Ramos (cell line): ENCODE results near the gene CHI3L1.

Source experiments
- in situ Hi-C: fragments of 300-500 bp; cut with MboI; formaldehyde crosslinking; loops from one replicate; pipeline ENCODE4 v1.14.3; 2022; ENCODE audit warnings: low sequenced_read_pairs; ENCODE audit not compliant: unreplicated experiment

CHI3L1 gene

DNA sequence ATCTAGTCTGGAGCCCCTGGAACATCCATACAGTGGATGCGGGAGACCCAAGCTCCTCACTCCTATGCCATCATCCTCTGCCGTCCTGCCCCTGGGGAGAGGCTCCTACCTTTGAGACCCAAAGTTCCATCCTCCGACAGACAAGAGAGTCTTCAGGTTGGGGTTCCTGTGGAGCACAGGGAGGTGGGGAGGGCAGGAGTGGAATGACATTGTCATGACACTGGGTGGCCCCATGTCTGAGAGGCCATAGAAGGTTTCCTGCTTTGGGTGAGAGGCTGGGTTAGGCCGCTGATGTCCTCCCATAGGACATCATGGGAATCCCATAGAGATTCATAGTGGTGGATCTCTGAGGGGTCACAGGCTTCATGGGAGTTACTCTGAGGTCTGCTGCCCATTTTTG, 2.0 kb downstream of the CHI3L1 start:
- in situ Hi-C loops = no loop called here

DNA sequence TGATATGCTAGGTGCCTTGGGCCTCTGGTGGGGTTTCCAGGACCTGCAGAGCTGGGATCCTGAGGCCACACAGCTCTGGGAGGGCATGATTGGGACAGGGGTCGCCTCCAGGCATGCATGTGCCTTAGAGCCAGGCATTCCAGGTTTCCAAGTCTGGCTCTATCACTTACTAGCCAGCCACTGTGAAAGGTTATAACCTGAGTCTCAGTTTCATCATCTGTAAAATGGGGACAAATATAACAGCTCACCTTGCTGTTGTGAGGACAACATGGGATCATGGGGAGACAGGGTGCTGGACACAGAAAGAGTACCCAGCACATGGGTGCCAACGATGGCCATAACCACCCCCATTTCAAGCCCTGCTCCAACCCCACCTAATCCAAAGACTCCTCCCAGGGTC, 2.7 kb downstream of the CHI3L1 start:
- in situ Hi-C loops = no loop called here

DNA sequence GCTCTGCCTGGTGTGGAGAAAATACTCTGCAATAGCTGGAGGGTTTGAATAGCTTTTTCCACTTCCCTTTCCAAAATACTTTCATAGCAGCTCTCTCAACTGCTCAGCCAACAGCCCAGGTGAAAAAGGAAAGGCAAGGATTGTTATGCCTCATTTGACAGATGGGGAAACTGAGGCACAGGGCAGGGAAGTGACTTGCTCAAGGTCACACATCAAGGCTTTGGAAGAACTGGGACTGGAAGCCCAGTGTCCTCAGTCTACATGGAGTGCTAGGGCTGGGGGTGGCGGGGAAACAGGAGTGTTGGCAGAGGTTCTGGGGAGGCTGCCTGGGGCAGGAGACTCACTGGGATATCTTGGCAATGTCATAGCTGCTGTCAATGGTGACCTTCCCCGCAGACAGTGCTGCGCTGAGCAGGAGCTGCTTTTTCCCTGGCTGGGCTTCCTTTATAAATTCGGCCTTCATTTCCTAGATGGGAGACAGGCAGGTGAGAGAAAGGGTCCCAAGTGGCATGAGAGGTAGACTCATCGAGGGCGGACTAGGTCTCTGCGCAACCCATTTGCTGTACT, 4.0 kb downstream of the CHI3L1 start:
- in situ Hi-C loops = no loop called here

DNA sequence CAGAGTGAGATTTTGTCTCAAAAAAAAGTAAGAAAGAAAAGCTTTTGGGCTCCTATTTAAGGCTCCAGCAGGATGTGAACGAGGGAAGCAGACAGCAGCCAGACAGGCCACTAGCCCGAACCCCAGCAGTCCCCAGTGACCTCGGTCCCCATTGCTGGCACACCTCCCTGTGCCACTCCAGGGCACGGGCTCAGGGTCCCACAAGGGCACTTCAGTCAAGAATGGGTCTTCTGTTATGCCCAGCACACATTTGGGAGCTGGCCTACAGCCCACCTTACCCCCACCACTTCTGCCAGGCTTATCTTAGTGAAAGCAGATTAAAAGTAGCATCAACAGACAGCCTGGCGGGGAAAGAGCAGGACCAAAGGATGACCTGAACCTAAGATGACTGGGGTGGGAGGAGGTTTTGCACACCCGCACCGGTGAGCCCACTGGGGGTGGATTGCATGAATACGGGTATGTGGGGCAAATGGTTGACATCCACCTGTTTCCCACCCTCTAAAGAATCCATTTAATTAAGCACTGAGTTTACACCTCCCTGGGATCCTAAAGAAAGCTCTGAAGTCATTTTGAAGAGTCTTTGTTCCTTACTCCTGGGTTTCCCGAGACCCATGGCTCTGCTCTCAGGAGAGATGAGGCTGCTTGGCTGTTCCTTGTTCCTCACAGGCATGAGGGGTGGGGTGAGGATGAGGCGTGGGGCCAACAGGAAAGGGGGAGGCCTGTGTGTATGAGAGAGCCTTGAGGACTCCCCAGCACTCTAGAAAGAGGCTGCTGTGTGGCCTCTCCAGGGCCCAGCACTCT, 4.7 kb downstream of the CHI3L1 start:
- in situ Hi-C loops = no loop called here

DNA sequence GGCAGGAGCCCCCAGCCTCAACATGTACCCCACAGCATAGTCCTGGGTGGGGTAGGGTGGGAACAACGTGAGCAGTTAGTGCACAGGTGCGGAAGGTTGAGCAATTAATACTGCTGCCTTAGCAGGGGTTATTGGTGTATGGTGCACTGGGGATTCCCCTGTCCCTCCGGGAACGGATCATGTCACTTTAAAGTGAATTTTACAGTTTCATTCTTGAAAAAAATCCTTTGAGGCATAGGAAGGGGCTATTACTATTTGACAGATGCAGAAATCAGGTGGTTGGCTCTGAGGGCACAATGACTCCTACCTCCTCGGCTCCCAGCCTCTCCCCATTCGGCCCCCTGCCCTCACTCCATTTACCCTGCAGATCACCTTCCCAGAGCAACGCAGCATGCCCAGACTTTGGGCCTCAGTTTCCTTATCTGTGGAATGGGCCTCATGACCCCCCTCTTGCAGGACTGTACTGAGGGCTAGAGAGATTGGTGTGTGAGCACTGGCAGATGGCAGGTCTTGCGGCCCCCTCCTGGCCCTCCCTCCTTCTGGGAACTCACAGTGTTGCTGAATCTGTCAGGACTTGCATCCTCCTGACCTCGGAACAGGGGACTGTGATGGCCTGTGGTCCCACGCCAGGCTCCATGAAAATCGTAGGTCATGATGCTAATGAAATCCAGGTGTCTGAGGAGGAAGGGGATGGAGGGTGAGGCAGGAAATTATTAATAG, 5.7 kb downstream of the CHI3L1 start:
- in situ Hi-C loops = no loop called here

DNA sequence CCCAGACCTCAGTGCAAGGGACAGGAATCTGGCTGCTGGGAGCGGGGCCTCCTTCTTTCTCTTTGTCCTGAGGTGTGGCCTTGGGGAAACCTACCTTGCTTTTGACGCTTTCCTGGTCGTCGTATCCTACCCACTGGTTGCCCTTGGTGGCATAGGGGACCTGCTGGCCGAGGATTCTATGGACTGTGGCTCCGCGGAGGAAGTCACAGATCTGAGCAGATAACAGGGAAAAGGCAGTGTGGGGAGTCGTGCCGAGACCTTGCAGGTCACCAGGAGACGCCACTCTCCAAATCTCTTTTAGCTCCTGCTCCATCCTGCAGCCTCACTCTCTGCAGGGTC, 6.9 kb downstream of the CHI3L1 start:
- in situ Hi-C loops = no loop called here

DNA sequence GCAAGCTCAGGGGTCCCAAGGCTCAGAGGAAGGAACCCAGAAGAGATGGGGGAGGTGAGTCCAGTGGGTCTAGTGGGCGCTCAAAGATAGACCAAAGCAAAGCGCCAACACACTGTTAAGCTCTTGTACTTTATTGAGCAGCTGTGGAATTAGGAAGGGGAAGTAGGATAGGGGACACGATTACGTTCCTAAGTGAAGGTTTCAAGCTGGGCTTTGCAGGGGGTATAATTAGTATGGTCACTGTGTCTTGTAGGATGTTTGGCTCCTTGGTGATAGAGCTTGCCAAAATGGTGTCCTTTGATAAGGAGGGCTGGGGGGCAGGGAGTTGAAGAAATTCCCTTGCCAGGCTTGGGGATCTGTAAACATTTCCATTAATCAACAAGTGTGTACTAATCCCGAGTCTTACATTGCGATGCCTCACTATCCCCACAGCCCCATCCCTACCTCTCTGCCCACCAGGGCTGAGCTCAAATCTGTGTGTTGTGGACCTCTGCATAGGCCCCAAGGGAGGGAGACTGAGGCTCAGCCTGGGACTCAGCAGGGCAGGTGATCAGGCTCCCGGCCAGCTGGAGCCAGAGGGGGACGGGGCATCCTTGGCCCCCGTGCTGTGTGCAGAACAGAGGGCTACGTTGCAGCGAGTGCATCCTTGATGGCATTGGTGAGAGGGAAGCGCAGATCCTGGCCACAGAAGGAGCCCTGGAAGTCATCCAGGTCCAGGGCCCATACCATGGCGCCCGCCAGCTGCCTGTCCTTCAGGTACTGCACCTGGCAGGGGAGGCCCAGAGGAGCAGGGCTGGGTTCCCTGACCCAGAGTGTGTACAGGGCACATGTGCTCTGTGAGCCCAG, 7.5 kb downstream of the CHI3L1 start:
- in situ Hi-C loops = no loop called here

DNA sequence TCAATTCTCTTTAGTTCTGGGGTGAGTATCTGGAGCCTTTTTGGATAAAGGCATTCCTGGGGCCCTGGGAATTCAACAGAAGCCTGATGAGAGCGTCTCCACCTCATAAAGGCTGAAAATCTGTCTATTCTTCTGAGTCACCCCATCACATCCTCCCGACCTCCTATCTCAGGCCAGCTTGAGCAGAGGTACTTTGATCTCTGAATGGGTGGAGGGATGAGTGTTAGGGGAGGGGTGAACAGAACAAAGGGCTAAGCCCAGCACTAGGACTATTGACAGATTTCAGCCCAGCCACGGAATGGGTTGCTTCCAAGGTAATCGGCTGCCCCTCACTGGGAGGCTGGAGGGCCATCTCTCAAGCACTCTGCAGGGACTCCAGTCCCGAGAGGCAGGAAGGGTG, 8.4 kb downstream of the CHI3L1 start:
- in situ Hi-C loops = no loop called here

DNA sequence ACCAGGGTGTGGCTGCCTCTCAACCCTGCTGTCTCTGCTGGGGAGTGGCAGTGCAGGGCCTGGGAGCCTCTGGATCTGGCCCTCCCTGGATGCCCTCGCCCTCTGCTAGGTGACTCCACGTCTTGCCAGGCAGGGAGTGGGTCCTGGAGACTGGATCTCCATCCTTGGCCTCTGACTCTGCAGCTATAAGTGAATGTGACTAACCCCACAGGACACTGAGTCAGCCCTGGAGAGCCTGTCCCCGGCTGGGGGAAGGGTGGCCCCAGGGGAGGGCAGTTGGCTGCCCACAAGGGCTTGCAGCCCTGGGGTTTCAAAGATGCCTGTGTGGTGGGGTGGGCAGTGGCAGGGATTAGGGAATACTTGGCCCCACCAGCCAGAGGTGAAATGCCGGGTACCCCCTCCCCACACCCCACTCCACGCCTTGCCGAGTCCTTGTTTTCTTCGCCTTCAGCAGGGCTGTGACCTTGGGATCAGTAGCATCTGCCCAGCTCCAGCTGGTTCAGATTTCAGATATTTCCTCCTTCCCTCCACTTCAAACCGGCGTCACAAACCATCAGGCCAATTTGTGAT, 8.9 kb downstream of the CHI3L1 start:
- in situ Hi-C loops = no loop called here

DNA sequence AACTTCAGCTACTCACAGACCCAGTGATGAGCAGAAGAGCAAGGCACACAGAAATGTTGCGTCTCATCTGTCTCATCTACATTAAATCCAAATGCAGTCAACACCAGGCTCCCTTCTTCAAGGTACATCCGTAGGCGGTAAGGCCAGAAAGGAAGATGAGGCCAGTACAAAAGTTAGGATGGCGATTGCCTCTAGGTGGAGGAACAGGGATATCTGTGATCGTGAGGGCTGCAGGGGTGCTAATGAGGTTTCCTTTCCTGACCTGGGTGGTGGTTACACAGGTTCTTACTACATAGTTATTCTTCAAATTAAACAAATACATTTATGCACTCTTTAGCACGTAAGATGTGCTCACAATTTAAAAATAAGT, 9.5 kb downstream of the CHI3L1 start:
- in situ Hi-C loops = no loop called here

DNA sequence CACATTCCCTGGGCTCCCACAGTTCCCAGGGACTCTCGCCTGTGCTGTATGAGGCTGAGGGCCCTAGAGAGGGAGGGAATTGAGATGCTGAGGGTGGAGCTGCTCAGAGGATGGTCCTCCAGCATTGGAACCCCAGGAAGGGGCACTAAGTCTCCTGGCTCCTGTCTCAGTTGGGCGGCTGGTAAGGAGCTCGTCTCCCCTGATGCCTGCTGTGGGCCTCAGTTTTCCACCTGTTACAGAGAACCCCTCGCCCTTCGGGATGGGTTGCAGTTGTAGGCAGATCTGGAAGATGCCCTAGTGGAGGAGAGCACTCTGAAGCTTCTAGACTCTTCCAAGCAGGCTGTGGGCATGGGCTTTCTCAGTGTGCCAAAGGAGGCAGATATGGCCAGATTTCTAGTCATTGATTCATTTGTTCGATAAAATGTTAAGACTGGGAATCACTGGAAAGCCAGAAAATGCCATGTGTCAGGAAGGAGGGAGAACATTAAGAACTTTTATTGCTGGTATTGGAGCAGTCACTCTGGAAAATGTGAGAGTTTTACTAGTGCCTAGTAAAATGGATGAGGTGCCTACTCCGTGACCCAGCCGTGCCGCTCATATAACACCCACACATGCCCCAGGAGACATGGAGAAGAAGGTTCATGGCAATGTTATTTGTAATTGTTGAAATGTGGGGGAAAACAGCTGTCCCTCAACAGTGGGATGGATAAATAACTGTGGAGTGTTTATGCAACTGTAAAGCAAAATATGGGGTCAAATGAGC, 10.1 kb downstream of the CHI3L1 start:
- in situ Hi-C loops = no loop called here

DNA sequence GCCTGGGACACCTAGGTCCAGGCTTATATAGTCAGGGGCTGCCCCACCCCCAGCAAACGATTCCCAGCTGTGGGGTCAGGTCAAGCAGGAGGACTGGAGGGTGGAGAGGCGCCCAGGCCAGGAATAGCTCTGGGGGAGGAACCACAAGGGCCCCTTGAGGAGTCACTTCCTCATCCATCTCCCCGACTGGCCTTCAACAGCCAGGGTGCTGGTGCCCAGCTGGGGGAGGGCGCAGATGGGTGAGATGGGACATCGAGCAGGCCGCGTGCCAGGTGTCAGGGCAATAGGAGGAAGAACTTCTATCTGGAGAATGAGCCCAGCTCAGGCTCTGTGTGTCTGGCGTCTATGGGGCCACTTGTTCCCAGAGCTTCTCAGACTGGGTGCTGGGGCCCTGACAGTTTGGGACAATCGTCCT, 10.7 kb downstream of the CHI3L1 start:
- in situ Hi-C loops = no loop called here

DNA sequence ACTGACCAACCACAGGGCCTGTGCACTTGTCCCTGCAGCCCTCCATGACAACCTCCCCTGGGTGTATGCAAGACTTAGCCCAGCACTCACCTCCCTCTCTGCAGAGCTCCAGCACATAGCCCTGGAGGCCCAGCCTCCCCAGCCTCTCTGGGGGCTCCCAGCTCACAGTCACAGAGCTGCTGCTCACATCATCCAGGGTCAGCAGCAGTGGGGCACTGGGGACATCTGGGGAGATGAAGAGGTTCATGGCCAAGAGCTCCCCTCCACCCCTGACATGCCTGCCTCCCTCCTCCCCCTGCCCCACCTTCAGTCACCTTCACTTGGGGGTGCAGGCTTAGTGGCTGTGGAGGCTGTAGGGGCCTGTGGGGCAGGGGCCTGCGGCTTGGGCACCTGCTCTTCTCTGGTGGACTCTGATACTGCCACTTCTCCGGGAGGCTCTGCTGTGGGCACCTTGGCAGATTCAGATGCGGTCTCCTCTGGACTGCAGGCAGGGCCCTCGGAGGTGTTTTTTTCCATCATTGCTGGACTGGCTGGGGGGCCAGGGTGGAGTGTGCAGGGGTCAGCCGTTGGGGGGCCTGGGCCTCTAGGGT, 11.2 kb downstream of the CHI3L1 start, which contains the start of gene MYBPH:
Gene MYBPH, minus strand, starts transcription at position 590 of the 590 bp plus-strand sequence. Its CDS starts 71 bp downstream, at position 519.
- in situ Hi-C loops = no loop called here

DNA sequence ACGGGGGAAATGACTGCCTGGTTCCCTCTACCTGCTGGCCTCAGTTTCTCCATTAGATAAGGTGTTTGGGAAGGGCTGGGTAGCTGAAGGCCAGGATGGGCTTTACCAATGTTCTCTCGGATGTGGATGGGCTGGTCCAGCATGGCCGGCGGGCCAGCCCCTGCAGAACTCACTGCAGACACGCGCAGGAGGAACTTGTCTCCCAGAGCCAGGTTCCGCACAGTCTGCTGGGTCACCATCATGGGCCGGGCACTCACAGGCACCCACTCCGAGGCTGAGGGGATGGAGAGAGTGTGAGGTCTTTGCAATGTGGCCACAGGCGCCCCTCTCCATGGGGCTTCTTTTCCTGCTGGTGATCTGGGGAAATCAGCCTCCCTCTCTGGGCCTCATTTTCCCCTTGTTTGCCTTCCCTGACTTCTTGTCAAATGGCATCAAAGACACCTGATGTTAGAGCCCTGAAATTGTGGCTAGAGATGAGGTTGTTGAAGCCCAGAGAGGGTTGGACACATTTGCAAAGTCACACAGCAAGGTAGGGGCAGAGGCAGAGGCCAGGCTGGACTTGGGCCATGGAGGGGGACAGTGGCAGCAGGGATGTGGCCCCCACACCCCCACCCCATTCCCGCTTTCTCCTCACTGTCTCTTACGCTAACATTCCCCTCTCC, 12.0 kb downstream of the CHI3L1 start:
- in situ Hi-C loops = no loop called here

DNA sequence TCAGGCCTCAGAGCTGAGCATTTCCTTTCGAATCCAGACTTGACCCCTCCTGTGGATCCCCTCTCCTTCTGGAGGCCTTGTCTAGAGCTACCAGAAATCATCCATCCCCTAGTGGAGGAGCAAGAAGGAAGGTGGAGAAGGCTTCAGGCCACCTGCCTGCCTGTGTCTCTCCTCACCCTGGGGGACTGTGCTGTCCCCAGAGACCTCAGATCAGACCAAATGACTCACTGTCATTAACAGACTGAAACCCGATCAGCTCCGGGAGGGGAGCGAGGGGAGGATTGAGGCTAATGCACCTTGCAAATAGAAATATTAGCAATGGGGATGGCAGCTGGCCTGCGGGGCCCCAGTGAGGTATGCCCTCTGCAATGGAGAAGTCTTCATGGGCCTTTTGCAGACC, 12.9 kb downstream of the CHI3L1 start:
- in situ Hi-C loops = no loop called here

DNA sequence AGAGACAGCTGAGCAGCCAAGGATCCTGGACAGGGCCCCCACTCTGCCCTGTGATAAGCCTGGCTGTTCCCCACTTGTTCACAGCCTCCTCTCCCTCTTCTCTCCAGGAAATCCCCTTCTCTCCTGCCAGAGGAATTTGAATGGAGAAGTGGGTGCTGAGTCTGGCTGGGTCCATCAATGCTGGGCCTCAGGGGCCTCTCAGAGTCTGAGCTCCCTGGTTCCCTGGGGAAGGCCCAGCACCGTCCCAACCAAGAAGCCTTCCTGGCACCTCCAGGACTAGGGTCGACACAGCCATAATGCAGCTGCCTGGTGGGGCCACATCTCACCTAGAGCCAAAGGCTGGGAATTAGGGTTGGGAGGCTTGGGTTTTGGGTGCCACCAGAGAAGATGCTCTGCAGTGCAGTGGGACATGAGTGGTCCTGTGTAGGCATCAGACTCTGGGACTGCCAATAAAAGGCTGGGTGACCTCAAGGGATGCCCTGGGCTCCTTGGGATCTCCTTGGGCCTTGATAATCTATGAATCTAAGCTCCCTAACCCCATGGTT, 13.4 kb downstream of the CHI3L1 start:
- in situ Hi-C loops = no loop called here

DNA sequence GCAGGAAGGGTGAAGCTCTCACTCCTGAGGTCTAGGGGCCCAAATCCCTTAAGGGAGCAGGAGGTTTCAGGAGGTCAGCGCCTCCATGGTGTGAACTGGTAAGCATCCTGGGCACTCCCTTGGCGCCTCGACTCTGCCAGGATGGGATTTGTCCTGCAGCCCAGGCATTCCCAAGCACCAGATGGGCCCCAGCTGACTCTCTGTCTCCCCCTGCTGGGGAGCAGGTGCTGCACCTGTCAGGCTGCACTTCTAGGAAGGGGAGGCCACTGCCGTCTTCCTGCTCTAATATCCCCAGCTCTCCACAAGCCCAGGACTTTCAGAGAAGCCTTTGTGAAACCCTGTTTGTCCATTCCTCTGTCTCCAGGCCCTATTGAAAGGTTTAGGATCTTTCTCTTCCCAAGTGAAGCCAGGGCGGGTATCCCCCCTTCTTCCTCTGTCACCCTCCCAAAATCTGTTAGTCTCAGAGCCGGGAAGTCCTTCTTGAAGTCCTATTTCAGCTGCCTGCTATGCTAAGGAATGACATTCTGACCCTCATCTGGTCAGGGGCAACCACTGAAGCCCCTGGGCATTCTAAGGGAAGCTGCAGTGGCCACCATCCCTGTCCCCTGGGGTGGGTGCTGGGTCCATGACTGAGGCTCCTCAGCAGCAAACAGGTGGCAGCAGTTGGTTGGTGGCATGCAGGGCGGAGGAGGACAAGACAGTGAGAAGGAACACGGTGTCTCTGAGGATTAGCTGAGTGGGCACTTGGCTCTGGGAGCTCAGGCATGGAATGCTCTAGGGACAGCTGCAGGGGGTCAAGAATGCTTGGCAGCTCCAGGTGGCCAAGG, 14.1 kb downstream of the CHI3L1 start:
- in situ Hi-C loops = no loop called here
